IPS DF 19.7 (cell line): ENCODE measurements around the gene ZNF516.
A peak's percentile ranks its signal among the peaks of the same experiment; 100 is the strongest.

ENCODE experiments used
- DNase-seq: peaks from one replicate; pipeline ENCODE4 v3.0.0-alpha.2; 2013; ENCODE audit warnings: low read depth, low spot score

Gene ZNF516

DNA sequence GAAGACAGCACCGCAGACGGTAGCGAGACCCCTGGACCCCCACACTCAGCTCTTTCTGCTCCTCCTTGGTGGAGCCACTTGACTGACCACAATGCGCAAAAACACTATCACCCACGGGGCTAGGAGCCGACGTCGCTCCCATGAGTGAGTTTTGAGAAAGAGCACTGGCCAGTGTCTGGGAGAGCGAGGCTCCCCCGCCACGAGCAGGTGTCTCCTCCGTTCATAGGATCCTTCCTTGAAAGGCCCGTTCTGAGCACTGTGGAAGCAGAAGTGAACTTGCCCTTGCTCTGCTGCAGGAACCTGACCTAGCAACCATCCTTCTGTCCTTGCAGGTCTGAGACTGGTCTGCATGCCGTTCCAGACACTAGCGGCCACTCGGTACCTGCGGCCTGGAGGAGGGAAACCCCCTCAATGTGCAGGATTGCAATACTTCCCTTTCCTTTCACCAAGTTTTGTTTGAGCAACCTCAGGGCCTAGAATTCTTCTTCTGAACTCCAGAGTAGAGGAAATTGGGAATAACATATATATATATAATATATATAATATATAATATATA lies 12.9 kb upstream of the ZNF516 start:
- DNase-seq, result no peak

DNA sequence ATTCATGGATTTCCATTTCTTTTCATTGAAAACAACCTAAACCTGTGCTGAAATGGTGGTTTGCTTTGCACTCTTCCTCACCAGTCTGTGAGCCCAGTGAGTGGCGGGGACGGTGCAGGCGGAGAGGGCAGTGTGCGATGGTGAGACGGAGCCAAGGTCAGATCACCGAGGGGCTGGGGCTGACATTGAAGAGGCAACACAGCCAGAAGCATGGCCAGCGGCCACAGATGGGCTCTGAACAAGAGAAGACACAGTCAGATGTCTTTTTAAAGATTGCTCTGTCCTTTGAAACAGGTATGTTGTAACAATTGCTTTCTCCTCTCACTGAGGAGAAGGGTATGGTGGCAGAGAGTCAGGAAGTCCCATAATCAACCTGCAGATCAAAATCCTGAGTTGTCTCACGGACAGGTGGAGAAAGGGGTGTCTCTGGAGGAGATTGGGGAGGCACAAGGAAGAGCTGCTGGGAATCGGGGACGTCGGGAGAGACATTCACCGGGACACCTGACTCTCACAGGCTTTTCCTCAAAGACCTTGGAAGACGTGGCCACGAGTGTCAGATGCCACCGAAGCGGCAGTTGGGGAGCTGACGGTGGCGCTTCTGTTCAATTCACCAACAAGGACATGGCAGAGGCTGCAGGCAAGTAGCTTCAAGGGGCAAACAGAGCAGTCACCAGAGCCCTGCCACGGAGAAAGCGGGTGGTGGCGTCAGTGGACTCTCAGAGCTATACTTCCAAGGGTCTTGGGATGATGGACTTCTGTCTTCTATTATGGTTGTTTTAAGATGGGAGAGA lies 12.1 kb upstream of the ZNF516 start:
- no peak for DNase-seq

DNA sequence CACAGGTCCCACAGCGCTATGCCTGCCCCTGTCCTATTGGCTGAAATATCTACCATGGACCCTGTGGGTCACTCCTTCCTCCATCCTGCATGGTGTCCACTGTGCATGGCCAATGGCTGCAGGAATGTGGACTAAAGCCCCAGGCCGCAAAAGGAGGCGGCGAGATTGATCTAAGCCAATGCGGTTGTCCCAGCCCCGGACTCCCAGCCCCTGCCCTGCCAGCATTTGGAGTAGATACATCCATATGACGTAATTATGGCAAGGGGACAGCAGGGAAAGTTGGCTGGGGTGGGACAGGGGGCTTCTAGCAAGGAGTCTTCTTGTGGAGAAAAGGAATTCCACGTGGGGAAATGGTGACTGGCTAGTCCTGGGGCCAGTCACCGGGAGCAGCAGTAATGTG lies 11.4 kb upstream of the ZNF516 start:
- no peak for DNase-seq

DNA sequence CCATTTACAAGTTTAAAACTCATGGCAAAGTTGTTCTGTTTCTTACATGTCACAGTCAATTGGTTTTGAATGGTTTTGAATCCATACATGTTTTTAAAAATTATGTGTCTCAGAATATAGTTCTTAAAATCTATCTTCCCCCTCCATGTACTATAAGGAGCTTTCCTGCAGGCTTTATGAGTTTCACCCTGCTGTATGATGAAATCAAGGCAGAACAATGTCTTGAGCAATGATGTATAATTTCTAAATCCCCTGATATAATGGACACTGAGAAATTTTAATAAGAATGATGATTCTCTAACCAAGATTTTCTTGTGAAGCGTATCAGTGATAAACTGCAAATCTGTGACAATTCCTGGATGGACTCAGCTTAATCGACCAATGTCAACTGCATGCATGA lies 10.6 kb upstream of the ZNF516 start:
- DNase-seq, result no peak

DNA sequence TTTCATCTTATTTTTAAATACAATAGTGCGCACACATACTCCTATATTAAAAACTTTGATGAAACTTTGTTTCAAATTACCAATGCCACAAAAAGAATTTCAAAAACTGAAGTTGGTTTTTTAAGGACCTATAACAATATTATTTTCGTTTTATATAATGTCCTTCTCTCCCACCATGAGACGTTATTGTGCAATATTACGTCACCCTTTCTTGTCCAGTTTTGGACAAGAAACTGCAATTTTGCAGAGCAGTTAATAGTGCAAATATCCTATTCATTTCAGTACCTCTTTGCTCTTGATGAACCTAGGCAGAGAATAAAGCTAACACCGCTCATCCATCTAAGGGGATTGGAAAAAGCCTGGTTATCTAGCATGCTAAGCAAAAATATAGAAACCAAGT lies 9.7 kb upstream of the ZNF516 start:
- no peak for DNase-seq

DNA sequence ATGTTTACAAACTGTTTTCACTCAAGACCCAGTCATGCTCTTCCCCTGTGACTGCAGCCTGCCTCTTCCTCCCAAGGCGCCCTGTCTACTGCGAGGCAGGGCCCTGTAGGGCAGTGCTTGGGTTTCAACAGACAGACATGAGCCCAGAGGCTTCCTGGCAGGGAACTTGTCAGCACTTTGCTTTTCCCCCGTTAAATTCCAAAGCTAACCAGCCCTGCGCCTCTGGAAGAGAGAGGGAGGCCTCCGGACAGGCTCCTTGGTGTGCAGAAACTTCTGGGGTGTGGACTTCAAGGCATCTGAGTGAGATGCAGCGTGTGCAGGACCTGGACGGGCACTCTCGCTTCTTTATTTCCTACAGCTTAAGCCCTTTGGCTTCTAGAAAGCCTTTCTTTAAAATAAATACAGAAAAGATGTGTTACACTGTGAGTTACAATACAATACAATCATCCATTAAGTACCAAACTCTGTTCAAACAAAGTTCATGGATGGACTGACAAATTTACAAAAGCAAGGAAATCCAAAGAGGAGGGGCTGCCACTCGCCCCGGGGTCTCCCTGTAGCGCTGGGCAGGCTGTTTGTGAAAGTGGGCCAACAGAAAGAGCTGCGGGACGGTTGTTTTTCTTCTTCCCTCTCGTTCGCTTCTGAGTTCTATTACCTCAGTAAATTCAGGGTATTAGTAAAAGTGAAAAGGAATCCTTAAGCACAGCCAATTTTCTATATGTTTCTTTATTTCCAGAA lies 8.8 kb upstream of the ZNF516 start:
- no peak for DNase-seq

DNA sequence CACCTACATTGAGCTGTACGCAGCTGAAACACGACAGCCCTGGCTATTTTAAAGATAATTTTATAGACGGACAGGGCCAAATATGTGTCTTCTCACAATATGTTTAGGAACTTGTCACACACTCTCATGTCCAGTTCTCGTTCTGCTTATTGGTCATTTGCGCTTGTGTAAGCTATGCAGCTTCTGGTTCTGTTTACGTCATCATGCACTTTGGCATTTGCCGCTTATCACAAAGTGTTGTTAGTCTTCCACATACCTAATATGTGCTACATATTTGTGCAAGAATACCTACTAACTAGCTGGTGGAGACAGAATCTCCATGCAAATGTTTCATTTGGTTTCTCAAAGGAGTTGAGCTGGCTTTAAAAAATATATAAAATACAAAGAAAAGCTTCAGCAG lies 7.5 kb upstream of the ZNF516 start:
- DNase-seq, result no peak

DNA sequence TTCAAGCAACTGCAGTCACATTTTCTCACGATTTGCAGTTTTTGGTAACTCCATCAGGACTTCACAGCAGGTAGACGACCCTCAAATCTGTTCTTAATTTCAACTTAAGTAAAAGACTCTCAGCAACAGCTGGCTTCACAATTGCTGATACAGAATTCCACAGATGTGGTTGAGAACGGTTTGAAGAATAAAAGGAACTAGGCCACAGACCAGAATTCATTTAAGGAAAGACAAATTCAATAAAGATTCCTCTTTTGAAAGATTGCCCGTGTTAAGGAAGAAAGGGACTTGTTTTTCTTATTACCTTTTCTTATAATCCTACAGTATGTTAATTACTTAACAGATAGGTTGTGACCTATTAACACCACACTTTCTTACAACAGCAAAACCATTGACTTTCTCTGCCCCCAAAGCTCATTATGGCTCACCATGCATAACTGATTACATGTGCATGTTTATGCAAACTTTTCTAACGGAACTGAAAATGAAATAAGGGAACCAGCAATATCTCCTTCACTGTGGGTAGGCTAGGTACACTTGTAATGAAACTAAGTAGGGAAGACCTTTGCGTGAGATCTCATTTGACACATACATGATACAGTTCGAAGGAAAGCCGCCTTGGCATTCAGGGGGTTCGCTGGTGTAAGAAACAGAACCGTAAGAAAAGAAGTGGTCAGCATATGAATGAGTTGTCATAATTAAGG lies 4.7 kb upstream of the ZNF516 start:
- no peak for DNase-seq

DNA sequence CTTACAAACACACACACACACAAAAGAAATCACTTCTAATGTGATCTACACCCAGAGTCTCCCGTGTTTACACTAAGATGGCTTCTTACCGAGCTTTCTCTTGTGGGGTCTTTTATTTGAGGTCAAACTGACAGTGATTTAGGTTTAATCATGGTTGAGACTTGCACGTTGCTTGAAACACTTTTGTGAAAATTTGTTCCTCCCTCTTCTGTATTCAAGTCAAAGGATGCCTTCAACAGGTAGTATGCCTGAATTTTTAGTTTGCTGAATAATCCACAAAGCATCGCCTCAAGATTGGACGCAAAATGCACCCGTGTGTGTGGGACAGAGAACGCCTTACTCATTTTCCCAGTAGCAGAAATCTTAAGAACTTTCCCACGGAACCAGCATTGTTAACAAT lies 4.0 kb upstream of the ZNF516 start:
- no peak for DNase-seq

DNA sequence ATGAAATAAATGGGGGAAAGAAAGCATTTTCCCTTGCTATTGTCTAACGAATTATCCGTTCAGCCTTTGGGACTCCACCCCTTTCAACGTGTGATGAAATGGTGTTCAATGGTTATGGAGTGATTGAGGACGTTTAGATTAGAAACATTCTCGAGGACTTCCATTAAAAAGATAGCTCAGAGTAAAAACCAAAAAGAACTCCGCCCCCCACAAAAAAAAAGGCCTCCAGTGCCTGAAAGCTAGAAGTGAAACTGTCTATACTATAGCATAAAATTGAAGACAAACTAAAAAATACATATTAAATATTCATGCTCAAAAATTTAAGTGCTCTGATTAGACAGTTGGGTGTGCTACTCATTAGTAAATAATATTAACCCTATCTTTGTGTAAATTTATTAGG lies 3.0 kb upstream of the ZNF516 start:
- no peak for DNase-seq

DNA sequence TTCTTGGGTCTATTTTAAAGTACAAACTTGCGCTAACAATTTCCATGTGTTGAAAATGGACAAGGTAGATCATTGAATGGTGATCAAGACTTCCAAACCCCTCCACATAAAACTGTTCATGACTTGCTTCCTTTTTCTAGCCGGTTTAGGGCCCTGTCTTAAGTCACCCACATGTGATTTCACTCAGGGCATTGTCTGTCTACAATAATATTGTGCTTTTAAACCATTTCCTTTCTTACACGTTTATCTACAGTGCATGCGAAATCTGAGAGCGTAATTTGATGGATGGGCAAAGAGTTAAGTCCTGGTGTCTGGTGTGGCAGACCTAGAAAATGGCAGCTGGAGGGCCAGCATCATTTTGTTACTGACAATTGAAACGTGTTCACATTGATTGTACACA lies 2.0 kb upstream of the ZNF516 start:
- DNase-seq, result no peak

DNA sequence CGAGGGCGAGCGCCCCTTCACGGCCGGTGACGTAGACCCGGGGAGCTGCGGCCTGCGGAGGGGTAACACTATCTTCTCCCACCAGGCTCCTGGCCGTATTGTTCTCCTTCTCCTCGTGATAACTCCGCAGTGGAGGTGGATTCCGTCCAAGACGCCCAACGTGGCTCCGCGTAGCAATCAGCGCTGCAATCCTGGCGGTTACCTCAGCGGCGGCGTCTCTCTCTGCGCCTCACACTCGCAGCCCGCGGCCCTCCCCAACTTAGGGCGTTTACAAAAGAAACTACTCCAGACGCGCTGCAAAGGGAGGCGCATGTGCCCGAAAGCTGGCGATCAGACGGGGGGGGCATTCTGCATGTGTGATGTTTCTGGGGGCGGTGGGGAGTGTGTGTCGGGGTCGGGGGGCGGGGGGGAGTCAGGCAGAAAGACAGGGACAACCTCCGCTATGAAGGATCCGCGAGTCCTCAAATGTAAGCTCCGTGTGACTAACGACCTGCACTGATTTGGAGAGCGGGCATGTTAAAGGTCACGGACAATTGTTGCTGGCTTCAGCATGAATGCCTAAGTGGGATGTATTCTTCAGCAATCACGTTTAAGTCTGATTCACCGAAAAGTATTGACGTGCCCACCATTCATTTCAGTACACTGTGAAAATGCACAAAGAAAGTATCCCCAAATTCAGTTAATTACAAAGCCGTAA lies 1.3 kb upstream of the ZNF516 start:
- no peak for DNase-seq

DNA sequence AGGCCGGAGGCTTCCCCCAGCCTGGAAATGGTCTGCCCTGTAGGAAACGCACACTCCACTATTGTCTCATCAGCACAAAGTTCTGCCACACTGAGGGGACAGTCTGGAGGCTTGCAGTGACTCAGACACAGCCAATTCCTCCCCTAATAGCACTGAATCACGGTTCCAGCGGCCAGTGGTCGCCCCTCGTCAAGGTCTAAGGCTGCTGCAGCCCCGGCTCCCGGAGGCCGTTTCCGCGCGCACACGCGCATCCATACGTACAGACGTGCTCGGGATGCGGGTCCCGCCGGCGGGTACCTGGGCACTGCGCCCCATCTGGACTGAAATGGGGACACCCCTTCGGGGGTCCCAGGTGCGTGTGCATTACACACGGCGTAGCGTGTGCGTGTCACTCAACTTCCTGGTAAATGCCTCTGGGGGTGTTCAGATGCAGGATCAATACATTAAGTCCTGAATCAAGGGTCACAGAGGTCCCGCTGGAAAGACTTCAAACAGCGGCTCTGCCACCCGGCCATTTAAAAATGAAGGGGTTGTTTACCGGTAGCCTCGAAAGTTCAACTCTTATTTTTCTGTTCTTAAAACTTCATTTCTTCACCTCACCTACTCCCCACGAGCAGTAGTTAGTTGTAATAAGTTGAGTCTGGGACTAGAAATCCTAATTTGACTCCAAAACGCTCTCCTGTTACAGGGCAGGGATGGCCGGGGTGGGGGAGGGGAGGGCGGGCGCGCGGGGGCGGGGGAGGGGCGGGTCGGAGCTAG lies 572 bp upstream of the ZNF516 start:
- DNase-seq, result no peak

DNA sequence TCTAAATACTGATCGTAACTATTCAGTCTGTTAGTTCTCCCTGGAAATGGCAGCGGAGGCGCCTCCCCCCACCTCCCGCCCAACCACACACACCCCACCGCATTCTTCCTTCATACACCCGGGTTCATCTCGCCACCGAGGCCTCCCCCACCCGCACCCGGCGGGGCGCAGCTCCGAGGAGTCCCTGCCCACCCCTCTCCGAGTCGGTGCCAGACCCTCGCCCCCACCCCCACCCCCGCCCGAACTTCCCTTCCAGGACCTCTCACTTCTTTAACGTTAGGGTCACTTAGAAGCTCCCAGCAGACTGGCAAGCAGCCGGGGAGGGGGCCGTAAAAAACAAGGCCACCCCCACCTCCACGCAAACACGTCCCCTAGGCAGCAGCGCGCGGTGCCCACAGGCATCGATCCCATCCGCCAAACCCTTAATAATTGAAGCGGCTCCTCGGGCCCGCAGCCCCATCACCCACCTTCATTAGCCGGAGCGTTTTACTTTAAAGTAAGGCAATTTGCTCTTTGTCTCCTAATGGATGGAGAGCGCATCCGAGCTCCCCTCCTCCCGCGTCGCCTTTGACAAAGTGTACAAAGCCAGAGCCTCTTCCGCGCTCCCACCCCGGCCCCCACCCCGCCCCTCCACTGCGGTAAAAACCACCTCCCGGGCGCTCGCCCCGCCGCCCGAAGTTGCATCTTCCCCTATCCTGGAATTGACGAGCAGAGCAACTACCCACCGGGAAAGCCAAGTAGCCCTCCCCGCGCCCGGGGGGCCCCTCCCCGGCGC lies 624 bp downstream of the ZNF516 start:
- no peak for DNase-seq

DNA sequence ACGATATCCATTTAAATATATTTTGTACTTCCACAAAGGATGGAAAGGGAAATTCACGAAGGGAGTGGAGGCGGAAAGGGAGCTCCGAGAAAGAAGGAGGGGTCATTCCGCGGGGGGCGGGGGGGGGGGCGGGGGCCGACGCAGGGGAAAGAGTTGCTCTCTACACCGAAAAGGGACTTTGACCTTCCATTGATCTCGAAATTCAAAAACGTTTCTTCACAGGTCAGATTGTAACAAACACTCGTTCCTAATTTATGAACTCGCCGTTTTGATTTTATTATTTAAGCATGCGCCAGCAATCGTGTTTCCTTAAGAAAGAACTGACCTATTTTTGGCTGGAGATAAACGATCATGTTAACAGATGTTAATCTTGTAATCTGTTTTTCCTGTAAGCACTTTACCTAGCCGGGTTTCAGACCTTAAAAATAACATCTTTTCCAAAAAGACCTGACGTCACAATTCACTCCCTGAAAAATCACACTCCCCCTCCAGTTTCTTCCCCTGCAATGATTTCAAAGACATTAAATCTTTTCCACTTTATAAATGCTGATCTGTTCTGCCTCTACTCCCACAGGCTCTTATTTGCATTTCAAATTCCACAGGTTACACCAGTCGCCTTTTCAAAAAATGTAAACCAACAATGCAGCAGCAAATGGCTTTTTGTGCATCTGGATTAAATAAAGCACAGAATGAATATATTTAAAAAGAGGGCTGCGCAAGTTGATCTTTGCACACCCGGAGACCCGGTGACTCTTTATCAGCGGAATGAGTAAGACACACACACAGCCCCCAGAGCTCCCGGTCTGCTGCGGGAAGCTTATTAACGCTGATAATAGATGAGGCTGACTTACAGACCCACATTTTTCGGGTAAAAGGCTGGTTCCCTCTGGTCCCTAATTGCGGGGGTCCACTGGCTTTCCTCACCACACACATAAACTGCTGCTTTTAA lies 1.6 kb downstream of the ZNF516 start:
- no peak for DNase-seq

DNA sequence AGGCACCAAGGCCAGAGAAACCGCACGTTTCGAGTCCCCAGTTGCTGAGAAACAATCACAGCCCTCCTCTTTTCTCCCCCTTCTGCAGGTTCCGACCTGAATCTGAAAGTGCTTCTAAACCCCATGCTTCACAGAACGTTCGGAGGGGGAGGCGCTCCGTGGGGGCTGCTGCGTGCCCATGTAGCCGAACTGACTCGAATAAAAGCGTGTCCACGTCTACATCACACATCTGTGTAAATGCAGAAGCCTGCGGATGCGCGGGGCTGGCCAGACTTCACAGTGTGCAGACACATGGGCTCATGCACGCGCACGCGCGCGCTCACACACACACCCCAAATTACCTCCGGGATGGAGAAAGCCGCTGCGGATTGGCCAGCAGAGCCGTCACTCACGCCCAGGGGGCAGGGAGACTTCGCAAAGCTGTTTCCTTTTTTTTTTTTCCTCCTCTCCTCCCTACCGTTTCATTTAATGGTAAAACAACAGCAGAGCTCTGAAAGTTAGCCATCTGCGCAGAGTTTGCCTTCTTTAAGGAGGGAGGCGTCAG lies 2.3 kb downstream of the ZNF516 start:
- peak; percentile 96 for DNase-seq

DNA sequence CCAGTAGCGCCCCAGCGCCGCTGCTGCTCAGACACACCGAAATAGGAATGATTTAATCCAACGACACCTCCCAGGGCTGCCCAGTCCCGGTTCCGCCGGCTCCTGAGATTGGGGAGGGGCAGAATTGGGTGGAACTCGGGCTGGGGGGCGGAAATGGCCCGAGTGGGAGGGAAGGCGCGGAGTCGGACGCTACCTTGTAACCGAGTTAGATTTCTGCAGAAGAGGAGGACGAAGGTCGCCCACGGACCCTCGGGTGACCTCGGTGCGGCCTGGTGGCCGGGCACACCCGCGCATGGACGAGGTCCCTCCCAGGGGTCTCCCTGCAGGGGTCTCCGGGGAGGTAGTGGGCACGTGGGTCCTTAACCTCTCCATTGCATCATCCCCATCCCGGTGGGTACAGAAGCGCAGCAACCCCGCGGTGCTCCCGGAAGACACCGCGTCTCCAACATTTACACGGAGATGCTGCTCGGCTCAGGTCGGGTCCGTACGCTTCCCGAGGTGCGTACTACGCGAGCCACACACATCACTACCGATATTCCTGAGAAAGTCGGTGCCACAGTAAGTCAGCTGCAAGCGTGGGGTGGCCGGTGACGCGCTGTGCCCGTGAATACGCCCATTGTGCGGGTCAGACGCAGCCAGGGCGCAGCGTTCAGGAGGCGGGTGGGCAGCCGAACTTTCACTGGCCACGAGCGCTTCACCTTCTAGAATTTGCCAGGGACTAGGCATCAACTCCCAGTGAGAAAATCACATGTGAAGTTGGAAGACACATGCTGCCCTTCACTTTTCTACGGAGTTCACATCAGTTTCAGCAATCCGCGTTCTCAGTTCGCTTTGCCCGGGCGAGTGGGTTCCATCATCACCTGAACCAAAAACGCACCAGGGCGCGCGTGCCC lies 3.0 kb downstream of the ZNF516 start:
- DNase-seq, result no peak

DNA sequence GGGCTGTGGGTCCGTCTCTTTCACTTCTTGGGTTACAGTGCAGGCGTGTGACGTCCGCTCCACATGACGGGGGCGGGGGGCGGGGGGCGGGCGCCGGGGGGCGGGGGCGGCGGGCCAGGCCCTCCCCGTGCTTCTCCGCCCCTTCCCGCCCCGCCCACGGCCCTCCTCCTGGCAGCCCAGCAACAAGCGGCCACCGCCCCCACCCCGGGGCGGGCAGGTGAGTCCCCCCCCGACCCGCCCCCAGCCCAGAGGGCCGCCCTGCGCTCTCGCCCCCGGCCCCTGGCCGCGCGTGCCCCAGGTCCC lies 3.6 kb downstream of the ZNF516 start:
- no peak for DNase-seq
